ENCODE results near the gene SORCS2. TPM values are rescaled to one million over a fixed set of nuclear protein-coding genes. Genes with fewer than 3 reads are reported as not detected.

Gene SORCS2
- total and polyA plus RNA-seq, 2 experiments from 2014 or later = 0.38 to 1.4 TPM

GRCh38 chr4:7429601-7430078, 237.3 kb downstream of the SORCS2 start:
- Histone ChIP-seq H3K9ac (no peak overlapping the region), H2AFZ (no peak overlapping the region), H3K27me3 (replicated peaks; ENCODE audit: insufficient read depth) (no peaks in the 10 kb centered on the region), H4K20me1 (ENCODE audit: insufficient read depth) (no peaks in the 10 kb centered on the region), H3K4me2 (ENCODE audit: unreplicated experiment) (no peak overlapping the region), H3K79me2 (ENCODE audit: insufficient read depth) (no peaks in the 10 kb centered on the region), H3F3A (ENCODE audit: insufficient read depth) (no peaks in the 10 kb centered on the region), H3K9me3 (ENCODE audit: low read depth) (no peaks in the 10 kb centered on the region), H3K4me1 (ENCODE audit: insufficient read depth) (no peaks in the 10 kb centered on the region), H3K9me2 (ENCODE audit: insufficient read depth) (no peaks in the 10 kb centered on the region), H3K36me3 (ENCODE audit: low read depth) (no peaks in the 10 kb centered on the region), H3K27ac (no peak overlapping the region), H3K4me3 (no peak overlapping the region)
- DNase-seq = no peak
- WGBS, 2 experiments (ENCODE audit: low coverage in 1 of 2, low lambda C conversion rate in 2 of 2, missing lambda C conversion rate in 2 of 2) = 65 to 67% methylated on average over 17 of the region's 17 CpGs
- TF ChIP-seq EZH2 (IDR thresholded peaks at IDR 0.05; ENCODE audit: insufficient read depth, poor library complexity, severe bottlenecking) (no peak), EZH2phosphoT487 (IDR thresholded peaks at IDR 0.05; ENCODE audit: insufficient read depth, low read depth) (no peak)
- in situ Hi-C loops (cut with MboI) = no loop called here

- Histone ChIP-seq H3K36me3 (ENCODE audit: low read depth) (no peaks in the 10 kb centered on the region), H3K4me2 (ENCODE audit: unreplicated experiment) (no peak overlapping the region), H4K20me1 (ENCODE audit: insufficient read depth) (no peaks in the 10 kb centered on the region), H3K4me3 (no peak overlapping the region), H3K9me3 (ENCODE audit: low read depth) (no peaks in the 10 kb centered on the region), H3K9me2 (ENCODE audit: insufficient read depth) (no peaks in the 10 kb centered on the region), H2AFZ (no peak overlapping the region), H3K9ac (no peak overlapping the region), H3K27ac (no peak overlapping the region), H3K27me3 (replicated peaks; ENCODE audit: insufficient read depth) (no peaks in the 10 kb centered on the region), H3F3A (ENCODE audit: insufficient read depth) (no peaks in the 10 kb centered on the region), H3K79me2 (ENCODE audit: insufficient read depth) (no peaks in the 10 kb centered on the region), H3K4me1 (ENCODE audit: insufficient read depth) (no peaks in the 10 kb centered on the region)
- TF ChIP-seq EZH2phosphoT487 (IDR thresholded peaks at IDR 0.05; ENCODE audit: insufficient read depth, low read depth) (no peak), EZH2 (IDR thresholded peaks at IDR 0.05; ENCODE audit: insufficient read depth, poor library complexity, severe bottlenecking) (no peak)
- WGBS, 2 experiments (ENCODE audit: low coverage in 1 of 2, low lambda C conversion rate in 2 of 2, missing lambda C conversion rate in 2 of 2) = 73 to 78% methylated on average over 15 to 16 of the region's 16 CpGs
- DNase-seq = no peak
- in situ Hi-C loops (cut with MboI) = no loop called here
Measured at GRCh38 chr4:7430368-7430964, 238.1 kb downstream of the SORCS2 start.

GRCh38 chr4:7430965-7431695, 238.8 kb downstream of the SORCS2 start:
- no peaks in the 10 kb centered on the region for H3K79me2 ChIP-seq (ENCODE audit: insufficient read depth)
- 70 to 79% methylated on average over 9 to 17 of the region's 17 CpGs for WGBS, 2 experiments (ENCODE audit: low coverage in 1 of 2, low lambda C conversion rate in 2 of 2, missing lambda C conversion rate in 2 of 2)
- no peak overlapping the region for H3K9ac ChIP-seq
- no peak overlapping the region for H3K4me3 ChIP-seq
- H3F3A ChIP-seq (ENCODE audit: insufficient read depth) = no peaks in the 10 kb centered on the region
- in situ Hi-C loops (cut with MboI) = no loop called here
- DNase-seq = no peak
- no peak overlapping the region for H3K27ac ChIP-seq
- H3K9me2 ChIP-seq (ENCODE audit: insufficient read depth) = no peaks in the 10 kb centered on the region
- no peaks in the 10 kb centered on the region for H4K20me1 ChIP-seq (ENCODE audit: insufficient read depth)
- no peaks in the 10 kb centered on the region for H3K4me1 ChIP-seq (ENCODE audit: insufficient read depth)
- no peak overlapping the region for H3K4me2 ChIP-seq (ENCODE audit: unreplicated experiment)
- no peaks in the 10 kb centered on the region for H3K36me3 ChIP-seq (ENCODE audit: low read depth)
- TF ChIP-seq EZH2 (IDR thresholded peaks at IDR 0.05; ENCODE audit: insufficient read depth, poor library complexity, severe bottlenecking) (no peak), EZH2phosphoT487 (IDR thresholded peaks at IDR 0.05; ENCODE audit: insufficient read depth, low read depth) (no peak)
- H3K27me3 ChIP-seq (replicated peaks; ENCODE audit: insufficient read depth) = no peaks in the 10 kb centered on the region
- no peak overlapping the region for H2AFZ ChIP-seq
- H3K9me3 ChIP-seq (ENCODE audit: low read depth) = no peaks in the 10 kb centered on the region

GRCh38 chr4:7431696-7432530, 239.6 kb downstream of the SORCS2 start:
- Histone ChIP-seq H3F3A (ENCODE audit: insufficient read depth) (no peaks in the 10 kb centered on the region), H3K36me3 (ENCODE audit: low read depth) (no peaks in the 10 kb centered on the region), H3K27me3 (replicated peaks; ENCODE audit: insufficient read depth) (no peaks in the 10 kb centered on the region), H3K4me1 (ENCODE audit: insufficient read depth) (no peaks in the 10 kb centered on the region), H3K79me2 (ENCODE audit: insufficient read depth) (no peaks in the 10 kb centered on the region), H3K9me3 (ENCODE audit: low read depth) (no peaks in the 10 kb centered on the region), H2AFZ (no peak overlapping the region), H3K9ac (no peak overlapping the region), H4K20me1 (ENCODE audit: insufficient read depth) (no peaks in the 10 kb centered on the region), H3K27ac (no peak overlapping the region), H3K9me2 (ENCODE audit: insufficient read depth) (no peaks in the 10 kb centered on the region), H3K4me2 (ENCODE audit: unreplicated experiment) (no peak overlapping the region), H3K4me3 (no peak overlapping the region)
- in situ Hi-C loops (cut with MboI) = no loop called here
- 76 to 84% methylated on average over 27 of the region's 27 CpGs for WGBS, 2 experiments (ENCODE audit: low coverage in 1 of 2, low lambda C conversion rate in 2 of 2, missing lambda C conversion rate in 2 of 2)
- TF ChIP-seq EZH2phosphoT487 (IDR thresholded peaks at IDR 0.05; ENCODE audit: insufficient read depth, low read depth) = no peak
- no peak for DNase-seq

All from GM23248 (cell line).